HG02678 (cell line): ENCODE results near the gene LINGO3.
A peak's percentile ranks its signal among the peaks of the same experiment; 100 is the strongest.

Experiments used
- ATAC-seq: cut with Tn5 transposase; IDR thresholded peaks from one replicate; pipeline ENCODE4 v1.9.1; 2021; ENCODE audit warnings: mild to moderate bottlenecking, moderate library complexity; ENCODE audit not compliant: unreplicated experiment

The LINGO3 gene

GRCh38 chr19:2328401-2329148 lies 20.6 kb upstream of the LINGO3 start, which contains the start of the genes LSM7 and SPPL2B:
TSS of gene LSM7 (minus strand) at chr19:2328586. CDS start at chr19:2328566, 20 bp downstream.
TSS of gene SPPL2B (plus strand) at chr19:2328684. CDS start at chr19:2328710, 26 bp downstream.
- peak; percentile 62 for ATAC-seq

GRCh38 chr19:2327773-2328400 lies 19.9 kb upstream of the LINGO3 start:
- no peak for ATAC-seq

GRCh38 chr19:2326699-2327360 lies 18.9 kb upstream of the LINGO3 start:
- ATAC-seq: no peak

- no peak for ATAC-seq
These were observed 17.5 kb upstream of the LINGO3 start for GRCh38 chr19:2325281-2326046.

- no peak for ATAC-seq
These were observed 16.4 kb upstream of the LINGO3 start for GRCh38 chr19:2324220-2324948.

GRCh38 chr19:2323707-2324106 lies 15.8 kb upstream of the LINGO3 start:
- no peak for ATAC-seq

- no peak for ATAC-seq
These were observed 13.8 kb upstream of the LINGO3 start for GRCh38 chr19:2321565-2322283.

- no peak for ATAC-seq
These were observed 13.0 kb upstream of the LINGO3 start for GRCh38 chr19:2320939-2321338.

GRCh38 chr19:2320049-2320448 lies 12.1 kb upstream of the LINGO3 start:
- no peak for ATAC-seq

- ATAC-seq: no peak
These were observed 11.6 kb upstream of the LINGO3 start for GRCh38 chr19:2319551-2319950.

- ATAC-seq: no peak
These were observed 11.0 kb upstream of the LINGO3 start for GRCh38 chr19:2318923-2319322.

GRCh38 chr19:2317756-2318155 lies 9.8 kb upstream of the LINGO3 start:
- ATAC-seq: no peak

GRCh38 chr19:2317300-2317699 lies 9.3 kb upstream of the LINGO3 start:
- ATAC-seq: no peak

GRCh38 chr19:2315818-2316353 lies 7.9 kb upstream of the LINGO3 start:
- ATAC-seq: no peak

GRCh38 chr19:2315121-2315817 lies 7.3 kb upstream of the LINGO3 start:
- no peak for ATAC-seq

- ATAC-seq: no peak
These were observed 5.0 kb upstream of the LINGO3 start for GRCh38 chr19:2312820-2313501.

GRCh38 chr19:2311093-2311492 lies 3.1 kb upstream of the LINGO3 start:
- ATAC-seq: no peak

- no peak for ATAC-seq
These were observed 1.9 kb upstream of the LINGO3 start for GRCh38 chr19:2309734-2310362.
